HG03060 (cell line): Measurements from ENCODE around the gene ZEB1.
"Not testable (repeated sequence)": the region's sequence is repeated elsewhere in the genome, so short reads cannot be mapped to it uniquely, and the experiment has no call there.

Experiments used
- ATAC-seq: cut with Tn5 transposase; IDR thresholded peaks from one replicate; pipeline ENCODE4 v1.9.1; 2021; ENCODE audit warnings: low read depth, moderate number of reproducible peaks; ENCODE audit not compliant: unreplicated experiment

Gene ZEB1

GRCh38 chr10:31568252-31568861, 249.3 kb downstream of the ZEB1 start:
- ATAC-seq: not testable (repeated sequence)

- no peak for ATAC-seq
Observed at GRCh38 chr10:31574577-31574976, 255.6 kb downstream of the ZEB1 start.

- no peak for ATAC-seq
Observed at GRCh38 chr10:31578181-31578852, 259.3 kb downstream of the ZEB1 start.

DNA sequence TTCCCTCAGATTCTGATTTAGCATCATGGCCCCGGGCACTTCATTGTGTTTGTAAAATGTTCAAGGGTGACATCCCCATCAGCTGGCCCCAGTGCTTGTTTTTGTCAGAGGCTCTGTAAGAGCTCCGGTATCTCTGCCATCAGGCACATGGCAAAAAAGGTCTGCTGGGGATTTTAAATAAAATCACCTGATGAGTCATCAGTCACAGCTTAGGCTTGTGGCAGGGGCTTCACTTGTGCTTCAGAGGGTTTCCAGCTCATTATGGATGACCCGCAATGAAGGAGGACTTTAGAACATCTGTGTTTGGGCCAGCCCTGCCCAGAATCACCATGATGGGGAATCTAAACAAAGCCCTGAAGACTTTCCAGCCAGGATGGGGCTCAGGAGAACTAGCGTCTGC, 259.9 kb downstream of the ZEB1 start:
- no peak for ATAC-seq
